Mucosa of gallbladder (tissue), 1 donor: ENCODE results near the gene FLII. TPM values are rescaled to one million over a fixed set of nuclear protein-coding genes. Genes with fewer than 3 reads are reported as not detected.
"Not testable (repeated sequence)": the region's sequence is repeated elsewhere in the genome, so short reads cannot be mapped to it uniquely, and the experiment has no call there.

Source experiments
- DNase-seq: peaks from one replicate; pipeline ENCODE4 v3.0.0-alpha.2; 2020; ENCODE audit warnings: low spot score
- total RNA-seq: library from RNA; stranded (reverse); gene quantifications from one replicate; pipeline ENCODE4 v1.2.1, GENCODE V29; 2021
- donor health status: DM: no; HTN: no; CAD: no.

FLII gene
- total RNA-seq, 1 donor from 2014 or later: 290 TPM

GRCh38 chr17:18224053-18224386, 34.5 kb downstream of the FLII start:
- DNase-seq: no peak

- no peak for DNase-seq
These were observed 39.7 kb downstream of the FLII start for GRCh38 chr17:18218756-18219415.

- DNase-seq: peak; percentile 71
These were observed 41.0 kb downstream of the FLII start for GRCh38 chr17:18217412-18218015.

- DNase-seq: not testable (repeated sequence)
These were observed 41.6 kb downstream of the FLII start for GRCh38 chr17:18216906-18217305.

- DNase-seq: no peak
These were observed 44.8 kb downstream of the FLII start for GRCh38 chr17:18213666-18214270.

GRCh38 chr17:18208092-18208491, 50.4 kb downstream of the FLII start:
- DNase-seq: no peak

GRCh38 chr17:18206962-18207361, 51.6 kb downstream of the FLII start:
- no peak for DNase-seq

GRCh38 chr17:18205861-18206260, 52.7 kb downstream of the FLII start:
- no peak for DNase-seq

GRCh38 chr17:18203308-18203707, 55.2 kb downstream of the FLII start:
- DNase-seq: no peak

GRCh38 chr17:18201108-18201507, 57.4 kb downstream of the FLII start:
- DNase-seq: no peak

GRCh38 chr17:18198530-18198929, 60.0 kb downstream of the FLII start:
- DNase-seq: no peak

- no peak for DNase-seq
These were observed 60.9 kb downstream of the FLII start for GRCh38 chr17:18197535-18198194.

GRCh38 chr17:18195246-18195645, 63.3 kb downstream of the FLII start:
- no peak for DNase-seq

Other genes starting within 250 kb of the FLII start
- 37.6 TPM for gene ATPAF2, start 219.6 kb downstream of the FLII start, total RNA-seq
- 12.0 TPM for gene GID4, start 219.3 kb downstream of the FLII start, total RNA-seq
- 36.4 TPM for gene DRG2, start 170.8 kb downstream of the FLII start, total RNA-seq
- gene MYO15A, start 150.0 kb downstream of the FLII start, total RNA-seq: 3.3 TPM
- gene ALKBH5, start 74.9 kb downstream of the FLII start, total RNA-seq: 123 TPM
- gene LLGL1, start 33.1 kb downstream of the FLII start, total RNA-seq: 19.6 TPM
- gene MIEF2, start 1.9 kb upstream of the FLII start, total RNA-seq: 22.8 TPM
- 25.6 TPM for gene TOP3A, start 56.3 kb upstream of the FLII start, total RNA-seq
- gene SMCR8, start 56.6 kb upstream of the FLII start, total RNA-seq: 19.4 TPM
- 28.0 TPM for gene SHMT1, start 104.8 kb upstream of the FLII start, total RNA-seq
- gene EVPLL, start 119.0 kb upstream of the FLII start, total RNA-seq: 0.14 TPM
- gene LGALS9C, start 218.1 kb upstream of the FLII start, total RNA-seq: 8.8 TPM